Neural progenitor cell (in vitro differentiated cells): Measurements from ENCODE around the gene NADSYN1. TPM values are rescaled to one million over a fixed set of nuclear protein-coding genes. Genes with fewer than 3 reads are reported as not detected.

Source experiments
- DNase-seq: peaks from one replicate; pipeline ENCODE4 v3.0.0-alpha.2; 2016; ENCODE audit warnings: low spot score
- H2AFZ ChIP-seq: fragments of 200-600 bp; sonication (generic); replicated peaks from 2 replicates; pipeline ENCODE4 v1.6.1; 2016; ENCODE audit warnings: antibody characterized with exemption
- H3F3A ChIP-seq: fragments of 200-600 bp; sonication (generic); 2 replicates; pipeline ENCODE4 v1.6.1; 2016; ENCODE audit warnings: antibody characterized with exemption, low read depth
- H3K27ac ChIP-seq: fragments of 200-600 bp; sonication (generic); 2 replicates; pipeline ENCODE4 v1.5.1; 2016; ENCODE audit warnings: mild to moderate bottlenecking
- H3K27me3 ChIP-seq: fragments of 200-600 bp; sonication (generic); 2 replicates; pipeline ENCODE4 v1.6.1; 2016; ENCODE audit warnings: mild to moderate bottlenecking, moderate library complexity
- H3K36me3 ChIP-seq: fragments of 200-600 bp; sonication (generic); 2 replicates; pipeline ENCODE4 v1.5.1; 2016
- H3K4me1 ChIP-seq: fragments of 200-600 bp; sonication (generic); 2 replicates; pipeline ENCODE4 v1.6.1; 2016; ENCODE audit warnings: mixed run types
- H3K4me2 ChIP-seq: fragments of 200-600 bp; sonication (generic); 2 replicates; pipeline ENCODE4 v1.6.1; 2016
- H3K4me3 ChIP-seq: fragments of 200-600 bp; sonication (generic); 2 replicates; pipeline ENCODE4 v1.5.1; 2016
- H3K79me2 ChIP-seq: fragments of 200-600 bp; sonication (generic); 2 replicates; pipeline ENCODE4 v1.6.1; 2016; ENCODE audit warnings: low read depth
- H3K9ac ChIP-seq: fragments of 200-600 bp; sonication (generic); 2 replicates; pipeline ENCODE4 v1.6.1; 2016
- H3K9me3 ChIP-seq: fragments of 200-600 bp; sonication (generic); 2 replicates; pipeline ENCODE4 v1.5.1; 2016; ENCODE audit warnings: low read depth
- H4K20me1 ChIP-seq: fragments of 200-600 bp; sonication (generic); 2 replicates; pipeline ENCODE4 v1.6.1; 2016; ENCODE audit warnings: low read depth
- H3K27ac Mint-ChIP-seq: 3 replicates; pipeline ENCODE4 v1.8.0; 2021; ENCODE audit warnings: mixed read lengths
- H3K27me3 Mint-ChIP-seq: 2 replicates; pipeline ENCODE4 v1.8.0; 2022; ENCODE audit warnings: low read depth, mild to moderate bottlenecking, inconsistent platforms, moderate library complexity, mixed read lengths; ENCODE audit not compliant: insufficient read depth
- H3K36me3 Mint-ChIP-seq: 3 replicates; pipeline ENCODE4 v1.8.0; 2021; ENCODE audit warnings: mixed read lengths
- H3K4me1 Mint-ChIP-seq: 3 replicates; pipeline ENCODE4 v1.8.0; 2021; ENCODE audit warnings: mixed read lengths
- H3K4me3 Mint-ChIP-seq: 3 replicates; pipeline ENCODE4 v1.8.0; 2021; ENCODE audit warnings: mild to moderate bottlenecking, moderate library complexity, mixed read lengths
- H3K9me3 Mint-ChIP-seq: 3 replicates; pipeline ENCODE4 v1.8.0; 2020; ENCODE audit warnings: mixed read lengths
- CTCF ChIP-seq: fragments of 200-600 bp; sonication (generic); IDR thresholded peaks from 2 replicates; pipeline ENCODE4 v1.5.1; 2017; ENCODE audit warnings: antibody characterized with exemption, mild to moderate bottlenecking
- EZH2 ChIP-seq: fragments of 200-600 bp; sonication (generic); IDR thresholded peaks from 2 replicates; pipeline ENCODE4 v1.6.1; 2017; ENCODE audit warnings: antibody characterized with exemption, mild to moderate bottlenecking, moderate library complexity
- EZH2phosphoT487 ChIP-seq: fragments of 200-600 bp; sonication (generic); IDR thresholded peaks from 2 replicates; pipeline ENCODE4 v1.6.1; 2017; ENCODE audit warnings: antibody characterized with exemption
- total RNA-seq: library from RNA; depleted of rRNA; stranded (reverse); fragments of >200 nt; gene quantifications from 2 replicates; pipeline ENCODE4 v1.2.3, GENCODE V29; 2015; ENCODE audit warnings: low replicate concordance

Gene NADSYN1
- total RNA-seq, 1 donor from 2014 or later: 25.0 TPM

- Histone ChIP-seq H2AFZ (no peak overlapping the region), H3K4me3 (no peak overlapping the region), H3K9me3 (no peaks in the 10 kb centered on the region), H3K4me1 (no peaks in the 10 kb centered on the region), H4K20me1 (no peaks in the 10 kb centered on the region), H3F3A (no peaks in the 10 kb centered on the region), H3K79me2 (no peaks in the 10 kb centered on the region), H3K27ac (no peak overlapping the region), H3K9ac (no peak overlapping the region), H3K36me3 (no peaks in the 10 kb centered on the region), H3K4me2 (no peak overlapping the region), H3K27me3 (no peaks in the 10 kb centered on the region)
- H3K27ac Mint-ChIP-seq: no peak overlapping the region
- H3K4me3 Mint-ChIP-seq: no peak overlapping the region
- H3K4me1 Mint-ChIP-seq: no peaks in the 10 kb centered on the region
- H3K9me3 Mint-ChIP-seq: no peaks in the 10 kb centered on the region
- H3K36me3 Mint-ChIP-seq: peaks cover 22% of the 10 kb centered on the region
- no peak for DNase-seq
- peaks cover 5% of the 10 kb centered on the region for H3K27me3 Mint-ChIP-seq
- TF ChIP-seq EZH2 (no peak), CTCF (no peak), EZH2phosphoT487 (no peak)
These were observed 45.1 kb downstream of the NADSYN1 start for GRCh38 chr11:71498091-71498490.

- no peak overlapping the region for H3K4me2 ChIP-seq
- H2AFZ ChIP-seq: no peak overlapping the region
- peaks cover 5% of the 10 kb centered on the region for H3K4me1 Mint-ChIP-seq
- H3K27me3 ChIP-seq: no peaks in the 10 kb centered on the region
- H3K36me3 ChIP-seq: no peaks in the 10 kb centered on the region
- no peak overlapping the region for H3K27ac Mint-ChIP-seq
- peaks cover 3% of the 10 kb centered on the region for H3K4me1 ChIP-seq
- H3K9me3 ChIP-seq: no peaks in the 10 kb centered on the region
- peaks cover 5% of the 10 kb centered on the region for H3K27me3 Mint-ChIP-seq
- no peaks in the 10 kb centered on the region for H4K20me1 ChIP-seq
- no peaks in the 10 kb centered on the region for H3K79me2 ChIP-seq
- H3K4me3 Mint-ChIP-seq: no peak overlapping the region
- no peak overlapping the region for H3K4me3 ChIP-seq
- TF ChIP-seq CTCF (no peak), EZH2 (no peak), EZH2phosphoT487 (no peak)
- H3K9me3 Mint-ChIP-seq: no peaks in the 10 kb centered on the region
- no peaks in the 10 kb centered on the region for H3F3A ChIP-seq
- no peak overlapping the region for H3K9ac ChIP-seq
- no peak overlapping the region for H3K27ac ChIP-seq
- DNase-seq: no peak
- peaks cover 22% of the 10 kb centered on the region for H3K36me3 Mint-ChIP-seq
These were observed 46.1 kb downstream of the NADSYN1 start for GRCh38 chr11:71499125-71499524.

- H3F3A ChIP-seq: no peaks in the 10 kb centered on the region
- peaks cover 7% of the 10 kb centered on the region for H3K4me1 Mint-ChIP-seq
- no peak overlapping the region for H2AFZ ChIP-seq
- H3K79me2 ChIP-seq: no peaks in the 10 kb centered on the region
- no peak overlapping the region for H3K4me3 ChIP-seq
- no peaks in the 10 kb centered on the region for H3K9me3 ChIP-seq
- no peak overlapping the region for H3K4me3 Mint-ChIP-seq
- no peaks in the 10 kb centered on the region for H3K27me3 ChIP-seq
- TF ChIP-seq EZH2 (no peak), EZH2phosphoT487 (no peak), CTCF (no peak)
- no peak for DNase-seq
- H3K4me1 ChIP-seq: peaks cover 7% of the 10 kb centered on the region
- peaks cover 22% of the 10 kb centered on the region for H3K36me3 Mint-ChIP-seq
- peaks cover 5% of the 10 kb centered on the region for H3K27me3 Mint-ChIP-seq
- H3K9me3 Mint-ChIP-seq: no peaks in the 10 kb centered on the region
- H3K27ac ChIP-seq: no peak overlapping the region
- H3K4me2 ChIP-seq: no peak overlapping the region
- H3K27ac Mint-ChIP-seq: no peak overlapping the region
- H4K20me1 ChIP-seq: no peaks in the 10 kb centered on the region
- no peak overlapping the region for H3K9ac ChIP-seq
- H3K36me3 ChIP-seq: no peaks in the 10 kb centered on the region
These were observed 46.5 kb downstream of the NADSYN1 start for GRCh38 chr11:71499546-71499945.
